Right lobe of liver (tissue), 6 donors: Measurements from ENCODE around the gene CCNI2. TPM values are rescaled to one million over a fixed set of nuclear protein-coding genes. Genes with fewer than 3 reads are reported as not detected.

Experiments
- ATAC-seq, 4 donors: fragments of 200-7000 bp; cut with Tn5 transposase; one replicate each; pipeline ENCODE4 v1.9.1; 2020; ENCODE audit warnings: mild to moderate bottlenecking in 4 of 4, moderate library complexity in 4 of 4
- DNase-seq, 3 donors: peaks; one replicate each; pipeline ENCODE4 v3.0.0-alpha.2; 2020
- H3K27ac ChIP-seq, 3 donors: fragments of 200-600 bp; one replicate each; pipeline ENCODE4 v1.8.0; 2022
- H3K27me3 ChIP-seq, 2 donors: fragments of 200-600 bp; one replicate each; pipeline ENCODE4 v1.8.0; 2022
- H3K36me3 ChIP-seq, 4 donors: fragments of 200-600 bp; sonication (generic) in 1 of 4; one replicate each; pipeline versions ENCODE4 v1.5.1 to v1.8.0; 2017 to 2022; ENCODE audit warnings: control low read depth in 1 of 4
- H3K4me1 ChIP-seq, 4 donors: fragments of 200-600 bp; sonication (generic) in 1 of 4; one replicate each; pipeline versions ENCODE4 v1.5.1 to v1.8.0; 2017 to 2022; ENCODE audit warnings: control low read depth in 1 of 4
- H3K4me3 ChIP-seq, 3 donors: fragments of 200-600 bp; one replicate each; pipeline ENCODE4 v1.8.0; 2022
- H3K9me3 ChIP-seq, 4 donors: fragments of 200-600 bp; sonication (generic) in 1 of 4; one replicate each; pipeline versions ENCODE4 v1.5.1 to v1.8.0; 2017 to 2022; ENCODE audit warnings: control low read depth in 1 of 4
- CTCF ChIP-seq, 4 donors: fragments of 200-600 bp in 3 of 4; fragments of 450-650 bp in 1 of 4; IDR thresholded peaks; one replicate each; pipeline versions ENCODE4 v1.5.1 to v1.8.0; 2016 to 2022; ENCODE audit warnings: antibody characterized with exemption in 4 of 4, mild to moderate bottlenecking in 2 of 4
- POLR2A ChIP-seq: fragments of 450-650 bp; IDR thresholded peaks from one replicate; pipeline ENCODE4 v1.6.1; 2017; ENCODE audit warnings: antibody characterized with exemption, mild to moderate bottlenecking
- WGBS: methylation state at CpG from one replicate; pipeline ENCODE4 v1.1.6; 2018; ENCODE audit warnings: low coverage, low lambda C conversion rate; ENCODE audit not compliant: insufficient coverage; ENCODE audit errors: missing lambda C conversion rate; 5-methylcytosine and 5-hydroxymethylcytosine counted together
- intact Hi-C, 2 donors: fragments of 100-400 bp; cut with DNase I; formaldehyde crosslinking; loops; one replicate each; pipeline versions ENCODE4 v1.11.2 to v1.14.1; 2022
- total RNA-seq, 6 experiments: library from RNA; depleted of rRNA in 2 of 6; stranded (reverse); fragments of >200 nt in 2 of 6; fragmentation: NEBNext Ultra II Directional in 3 of 6; extraction: Animal tissue kit (Norgen Biotek cat#: 25700) in 3 of 6; gene quantifications; one replicate each; pipeline versions ENCODE4 v1.1.0 to v1.2.4, GENCODE V29; 2016 to 2023
- donor health status: DM: no; HTN: yes; CAD: no.
- donor health status: DM: no; HTN: no; CAD: no.
- donor health status: DM: no; HTN: no; CAD: no.
- donor health status: DM: no; HTN: yes; CAD: no.
- donor health status: DM: no; HTN: yes; CAD: no.

CCNI2 gene
- total RNA-seq, 6 experiments from 2014 or later = 0.11 TPM; not detected in 5

GRCh38 chr5:132759114-132760048, 12.2 kb downstream of the CCNI2 start:
- intact Hi-C loops = loop anchor here in 1 of 2 donors (10.0 kb wide), 1 partner anchor 55 kb away; the partner anchor contains the start of gene SOWAHA
- TF ChIP-seq CTCF (IDR thresholded peaks at IDR 0.05) (no peak), POLR2A (no peak)
- Histone ChIP-seq H3K27ac (no peak overlapping the region), H3K9me3 (no peaks in the 10 kb centered on the region), H3K4me3 (no peak overlapping the region), H3K27me3 (no peaks in the 10 kb centered on the region), H3K36me3 (peaks cover 0 to 7% (median under 1%) of the 10 kb centered on the region in 4 donors), H3K4me1 (no peaks in the 10 kb centered on the region)
- 92% methylated on average over 7 of the region's 13 CpGs for WGBS
- DNase-seq = no peak
- ATAC-seq = no peak

GRCh38 chr5:132760049-132760420, 12.8 kb downstream of the CCNI2 start:
- TF ChIP-seq CTCF (IDR thresholded peaks at IDR 0.05) (no peak), POLR2A (no peak)
- Histone ChIP-seq H3K27me3 (no peaks in the 10 kb centered on the region), H3K4me1 (no peaks in the 10 kb centered on the region), H3K36me3 (peaks cover 0 to 13% (median 3%) of the 10 kb centered on the region in 4 donors), H3K9me3 (no peaks in the 10 kb centered on the region), H3K4me3 (no peak overlapping the region), H3K27ac (no peak overlapping the region)
- 100% methylated on average over 4 of the region's 12 CpGs for WGBS
- no peak for DNase-seq
- intact Hi-C loops = no loop called here
- ATAC-seq = no peak

- Histone ChIP-seq H3K4me3 (no peak overlapping the region), H3K27me3 (no peaks in the 10 kb centered on the region), H3K36me3 (peaks cover 0 to 15% (median 3%) of the 10 kb centered on the region in 4 donors), H3K9me3 (no peaks in the 10 kb centered on the region), H3K4me1 (no peaks in the 10 kb centered on the region), H3K27ac (no peak overlapping the region)
- intact Hi-C loops = no loop called here
- WGBS = 91% methylated on average over 9 of the region's 21 CpGs
- TF ChIP-seq POLR2A (no peak), CTCF (IDR thresholded peaks at IDR 0.05) (no peak)
- ATAC-seq (no peak), DNase-seq (no peak)
Observed at GRCh38 chr5:132760601-132761317, 13.5 kb downstream of the CCNI2 start.

GRCh38 chr5:132761321-132762240, 14.4 kb downstream of the CCNI2 start:
- Histone ChIP-seq H3K27me3 (no peaks in the 10 kb centered on the region), H3K36me3 (peaks cover 0 to 15% (median 3%) of the 10 kb centered on the region in 4 donors), H3K9me3 (no peaks in the 10 kb centered on the region), H3K27ac (no peak overlapping the region), H3K4me3 (no peak overlapping the region), H3K4me1 (no peaks in the 10 kb centered on the region)
- no CpG with 5 or more reads among the region's 22 CpGs for WGBS
- no peak for DNase-seq
- intact Hi-C loops = no loop called here
- no peak for TF ChIP-seq CTCF (IDR thresholded peaks at IDR 0.05)
- no peak for TF ChIP-seq POLR2A
- no peak for ATAC-seq
